NCI-H128 (cell line): Measurements from ENCODE around the gene TMEM225B.
"Not testable (repeated sequence)": the region's sequence is repeated elsewhere in the genome, so short reads cannot be mapped to it uniquely, and the experiment has no call there.

ENCODE experiments used
- DNase-seq: peaks from one replicate; lab custom pipeline; 2025; ENCODE audit not compliant: unreplicated experiment; lab: John Stamatoyannopoulos, UW

Gene TMEM225B

DNA sequence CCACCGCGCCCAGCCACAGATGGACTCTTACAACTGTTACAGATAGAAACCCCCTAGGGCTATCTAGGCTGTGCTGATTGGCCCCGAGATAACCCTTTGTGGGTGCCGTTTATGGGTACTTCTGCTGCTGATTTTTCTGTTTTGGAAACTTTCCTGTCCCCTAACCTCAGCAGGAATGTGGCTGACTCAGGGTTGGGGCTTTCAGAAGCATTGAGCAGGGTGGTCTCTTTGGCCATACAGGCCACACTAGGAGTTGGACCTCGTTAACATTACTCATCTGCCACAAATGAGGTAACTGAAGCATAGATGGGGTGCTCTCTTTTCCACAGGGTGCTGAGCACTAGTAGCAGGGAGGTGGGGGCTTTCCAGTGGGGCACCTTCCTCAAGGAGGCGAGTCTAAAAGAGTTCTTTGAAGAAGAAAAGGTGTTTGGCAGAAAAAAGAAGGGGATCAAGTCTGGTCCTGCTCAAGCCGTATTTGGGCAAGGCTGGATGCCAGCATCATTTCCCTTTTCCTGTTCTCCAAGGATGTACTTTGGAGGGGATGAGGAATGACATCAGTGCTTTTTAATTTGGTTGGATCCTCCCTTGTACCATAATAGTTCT, 25.1 kb downstream of the TMEM225B start:
- no peak for DNase-seq

DNA sequence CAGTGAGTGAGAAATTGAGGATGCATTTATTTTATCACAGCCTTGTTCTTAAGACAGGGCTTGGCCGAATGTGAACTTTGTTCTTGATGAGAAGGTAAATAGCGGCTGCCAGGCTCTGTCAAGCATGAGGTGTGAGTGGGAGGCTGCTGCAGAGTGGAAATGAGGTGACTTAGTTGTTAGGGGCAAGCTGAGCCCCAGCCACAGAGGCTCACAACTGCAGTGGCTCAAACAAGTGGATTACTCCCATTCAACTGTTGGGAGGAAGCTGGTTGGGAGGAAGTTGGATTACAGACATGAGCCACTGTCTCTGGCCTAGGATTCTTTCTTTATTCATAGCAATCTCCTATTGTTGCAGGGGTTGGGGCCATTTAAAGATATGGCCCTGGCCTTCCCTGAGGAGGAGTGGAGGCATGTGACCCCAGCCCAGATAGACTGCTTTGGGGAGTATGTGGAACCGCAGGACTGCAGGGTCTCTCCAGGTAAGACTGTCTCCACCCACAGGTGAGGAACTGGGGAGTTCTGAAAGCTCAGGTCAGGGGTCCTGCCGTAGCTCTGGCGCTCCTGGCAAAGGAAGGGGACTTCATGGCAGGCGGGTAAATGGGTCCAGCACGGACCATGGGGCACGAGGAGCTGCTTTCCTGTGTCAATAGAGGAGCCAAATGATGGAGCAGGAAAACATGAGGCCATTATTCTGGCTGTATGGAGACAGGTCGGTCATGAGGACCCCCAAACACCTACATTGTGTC, 25.8 kb downstream of the TMEM225B start:
- DNase-seq = no peak

DNA sequence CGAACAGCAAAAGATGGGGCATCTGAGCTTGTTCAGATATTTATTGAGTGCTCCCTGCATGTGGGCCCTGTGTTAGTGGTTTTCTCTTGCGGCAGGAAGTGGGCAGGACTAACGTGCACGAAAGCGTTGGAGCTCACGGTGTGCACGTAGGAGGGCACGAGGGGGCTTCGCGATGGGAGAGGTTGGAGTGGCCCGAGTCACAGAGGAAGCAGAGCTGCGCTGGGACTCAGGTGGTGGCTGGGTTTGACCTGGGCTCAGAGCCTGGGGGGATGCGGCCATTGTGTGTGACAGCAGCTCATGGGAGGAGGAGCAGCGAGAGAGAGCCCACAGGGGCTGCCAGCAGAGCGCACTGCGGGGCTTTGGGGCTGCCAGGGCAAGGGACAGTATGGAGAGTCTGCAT, 26.4 kb downstream of the TMEM225B start:
- DNase-seq = no peak

DNA sequence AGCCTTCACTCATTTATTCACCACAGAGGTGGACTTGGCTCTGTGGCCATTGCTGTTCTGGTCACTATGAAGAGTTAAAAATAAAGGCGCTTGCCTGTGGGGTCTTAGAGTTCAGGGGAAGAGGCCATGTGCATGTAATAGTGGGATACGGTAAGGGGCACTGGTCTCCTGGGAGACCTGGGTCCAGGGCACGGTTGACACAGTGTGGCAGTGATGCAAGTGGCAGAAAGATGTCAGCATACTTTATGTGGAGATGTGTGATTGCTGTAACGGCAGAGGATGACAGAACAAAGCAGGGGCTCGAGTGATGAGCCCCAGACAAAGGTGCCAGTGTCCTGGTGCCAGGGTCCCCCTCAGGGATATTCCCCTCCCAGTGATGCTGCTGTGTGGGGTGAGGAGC, 27.3 kb downstream of the TMEM225B start:
- no peak for DNase-seq

DNA sequence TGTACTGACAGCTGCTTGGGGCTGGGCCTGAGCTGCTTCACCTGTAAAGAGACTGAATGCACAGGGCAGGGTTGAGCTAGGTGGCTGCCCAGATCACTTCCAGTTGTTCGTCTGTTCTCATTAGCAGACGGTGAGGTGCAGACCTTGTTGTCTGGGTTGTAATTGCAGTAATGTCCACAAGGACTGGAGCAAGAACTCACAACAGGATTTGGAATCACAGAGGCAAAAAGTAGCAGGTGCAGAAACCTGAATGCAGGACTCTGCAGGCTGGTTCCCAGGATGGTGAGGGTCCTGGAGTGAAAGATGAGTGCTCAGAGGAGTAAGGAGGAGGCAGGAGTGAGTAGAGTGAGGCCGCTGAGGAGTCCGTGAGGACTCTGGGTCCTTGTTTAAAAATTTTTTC, 27.9 kb downstream of the TMEM225B start:
- no peak for DNase-seq

DNA sequence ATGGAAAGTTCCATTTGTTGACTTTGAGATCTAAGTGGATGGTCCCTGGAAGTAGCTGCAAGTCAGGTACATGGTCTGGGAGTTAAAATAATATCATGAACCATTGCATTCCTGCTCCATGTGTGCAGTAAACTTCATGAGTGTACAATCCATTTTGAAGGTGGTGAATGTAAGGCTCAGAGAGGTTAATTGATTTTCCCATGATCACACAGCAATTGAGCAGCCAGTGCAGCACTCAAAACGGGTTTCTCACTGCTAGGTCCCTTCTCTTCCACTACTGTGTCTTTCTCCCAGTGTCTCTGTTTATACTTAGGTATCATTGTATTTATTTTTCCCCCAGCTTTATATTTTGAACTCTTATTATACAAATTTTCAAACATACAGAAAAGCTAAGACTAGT, 28.6 kb downstream of the TMEM225B start:
- no peak for DNase-seq

DNA sequence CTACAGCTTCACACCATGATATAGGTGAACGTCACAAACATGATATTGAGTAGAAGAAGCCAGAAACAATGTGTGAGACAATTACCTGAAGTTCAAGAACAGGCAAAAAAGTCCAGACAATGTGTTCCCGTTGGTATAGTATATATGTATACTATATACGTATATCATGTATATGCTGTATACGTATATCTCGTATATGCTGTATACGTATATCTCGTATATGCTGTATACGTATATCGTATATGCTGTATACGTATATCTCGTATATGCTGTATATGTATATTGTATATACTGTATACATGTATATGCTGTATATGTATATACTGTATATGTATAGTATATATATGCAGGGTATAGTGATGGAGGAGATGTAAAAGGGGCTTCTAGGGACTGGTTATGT, 29.4 kb downstream of the TMEM225B start:
- no peak for DNase-seq

DNA sequence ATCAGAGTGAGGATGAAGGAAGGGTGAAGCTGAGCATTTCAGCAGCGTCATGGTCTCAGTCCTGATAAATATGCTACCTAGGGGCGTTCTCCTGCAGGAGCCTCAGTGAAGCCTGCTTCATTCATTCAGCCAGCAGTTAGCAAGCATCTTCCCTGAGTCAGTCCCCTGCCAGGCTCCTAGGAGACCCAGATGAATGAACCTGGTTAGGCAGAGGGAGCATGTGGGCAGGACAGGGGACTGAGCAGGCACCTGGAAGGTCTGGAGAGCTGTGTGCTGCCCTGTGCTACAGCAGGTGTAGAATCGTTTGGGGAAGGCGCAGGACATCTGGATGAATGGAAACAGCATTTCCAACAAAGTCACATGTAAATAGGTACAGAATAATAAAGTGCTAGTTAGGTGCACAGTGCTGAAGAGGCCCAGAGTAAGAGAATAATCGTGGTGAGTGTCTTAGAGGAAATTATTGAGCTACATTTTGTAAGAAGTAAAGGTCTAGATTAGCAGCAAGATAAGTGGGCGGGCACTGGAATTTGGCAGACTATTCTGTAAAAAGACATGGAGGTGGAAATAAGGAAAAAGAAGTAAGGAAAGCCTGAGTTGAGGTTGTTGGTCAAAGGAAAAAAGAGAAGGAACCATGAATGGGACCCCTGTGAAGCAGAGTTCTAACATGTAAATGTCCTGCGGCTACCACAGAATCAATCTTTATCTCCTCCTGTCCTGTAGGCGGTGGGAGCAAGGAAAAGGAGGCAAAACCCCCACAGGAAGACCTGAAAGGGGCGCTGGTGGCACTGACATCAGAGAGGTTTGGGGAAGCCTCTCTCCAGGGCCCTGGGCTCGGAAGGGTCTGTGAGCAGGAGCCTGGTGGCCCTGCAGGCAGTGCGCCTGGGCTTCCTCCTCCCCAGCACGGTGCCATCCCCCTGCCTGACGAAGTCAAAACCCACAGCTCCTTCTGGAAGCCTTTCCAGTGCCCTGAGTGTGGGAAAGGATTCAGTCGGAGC, 30.7 kb downstream of the TMEM225B start:
- DNase-seq = no peak

DNA sequence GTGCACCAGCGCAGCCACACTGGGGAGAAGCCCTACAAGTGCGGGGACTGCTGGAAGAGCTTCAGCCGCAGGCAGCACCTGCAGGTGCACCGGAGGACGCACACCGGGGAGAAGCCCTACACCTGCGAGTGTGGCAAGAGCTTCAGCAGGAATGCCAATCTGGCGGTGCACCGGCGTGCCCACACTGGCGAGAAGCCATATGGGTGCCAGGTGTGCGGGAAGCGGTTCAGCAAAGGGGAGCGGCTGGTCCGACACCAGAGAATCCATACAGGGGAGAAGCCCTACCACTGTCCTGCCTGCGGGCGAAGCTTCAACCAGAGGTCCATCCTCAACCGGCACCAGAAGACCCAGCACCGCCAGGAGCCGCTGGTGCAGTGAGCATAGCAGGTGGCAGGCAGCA, 31.6 kb downstream of the TMEM225B start:
- DNase-seq = no peak

DNA sequence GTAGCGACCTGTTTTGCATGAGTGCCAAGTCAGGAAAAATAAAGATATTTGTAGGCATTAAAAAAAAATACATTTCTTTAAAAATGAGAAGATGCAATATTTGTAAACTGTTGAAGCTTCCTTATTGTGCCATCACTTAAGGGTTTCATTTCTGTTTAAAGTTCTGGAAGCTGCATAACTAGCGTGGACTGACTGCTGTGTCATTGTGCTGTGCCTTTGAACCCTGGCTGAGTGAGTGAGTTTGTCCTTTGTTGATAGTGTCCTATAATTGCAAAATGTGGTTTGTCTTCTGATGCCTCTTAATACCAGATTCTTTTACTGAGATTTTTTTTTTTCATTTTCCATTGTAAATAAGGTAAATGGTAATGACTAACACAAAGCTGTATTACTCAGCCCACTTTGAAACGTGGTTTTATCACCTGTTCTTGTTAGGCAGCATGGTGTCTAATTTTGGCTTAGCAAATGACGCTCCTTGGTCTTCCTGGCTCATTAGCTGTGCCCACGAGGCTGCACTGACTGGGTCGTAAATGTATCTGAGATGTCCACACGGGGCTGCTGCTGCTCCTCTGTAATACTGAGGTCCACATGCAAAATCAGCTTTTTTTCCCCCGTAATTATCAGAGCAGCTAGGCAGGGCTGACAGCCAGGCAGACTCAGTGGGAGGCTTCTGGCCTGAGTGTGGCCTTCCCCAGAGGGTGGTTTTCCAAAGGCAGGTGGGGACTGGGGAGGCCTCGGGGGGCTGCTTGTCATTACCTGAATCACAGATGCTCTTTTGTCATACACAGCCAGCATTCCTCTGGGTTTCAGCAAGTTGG, 33.4 kb downstream of the TMEM225B start:
- DNase-seq = no peak

DNA sequence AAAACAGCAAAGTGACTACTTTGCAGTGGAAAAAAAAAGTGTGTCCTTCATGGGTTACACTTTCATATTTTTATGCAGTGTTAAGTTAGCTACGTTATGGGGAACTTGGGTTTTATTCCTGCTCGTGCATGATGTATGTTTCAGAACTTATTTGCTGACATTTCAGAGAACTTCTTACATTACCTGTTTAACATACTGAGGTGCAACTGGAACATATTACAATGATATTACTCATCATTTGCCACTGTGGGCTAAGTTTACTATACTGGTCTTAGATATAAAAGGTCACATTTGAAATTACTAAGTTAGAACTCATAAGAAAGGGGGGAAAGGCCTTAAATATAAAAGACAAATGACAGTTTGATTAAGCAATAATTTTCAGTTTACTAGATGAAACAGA, 39.3 kb downstream of the TMEM225B start:
- DNase-seq = not testable (repeated sequence)

DNA sequence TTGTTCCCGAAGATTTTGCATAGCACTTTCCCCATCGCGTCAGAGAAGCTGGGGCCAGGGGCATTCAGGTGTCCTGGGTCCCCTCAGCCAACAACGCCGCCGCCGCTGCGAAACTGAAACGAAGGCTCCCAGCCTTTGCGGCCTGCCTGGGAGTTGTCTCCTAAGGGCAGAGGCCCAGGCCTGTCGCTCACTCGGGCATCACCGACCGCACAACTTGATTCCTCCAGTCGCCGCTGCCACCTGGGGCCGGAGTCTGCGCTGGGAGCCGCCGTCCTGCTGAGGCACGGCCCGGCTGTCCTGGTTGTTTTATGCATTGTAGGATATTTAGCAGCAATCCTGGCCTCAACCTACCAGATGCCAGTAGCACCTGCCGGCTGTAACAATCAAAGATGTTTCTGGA, 40.7 kb downstream of the TMEM225B start:
- DNase-seq = no peak

DNA sequence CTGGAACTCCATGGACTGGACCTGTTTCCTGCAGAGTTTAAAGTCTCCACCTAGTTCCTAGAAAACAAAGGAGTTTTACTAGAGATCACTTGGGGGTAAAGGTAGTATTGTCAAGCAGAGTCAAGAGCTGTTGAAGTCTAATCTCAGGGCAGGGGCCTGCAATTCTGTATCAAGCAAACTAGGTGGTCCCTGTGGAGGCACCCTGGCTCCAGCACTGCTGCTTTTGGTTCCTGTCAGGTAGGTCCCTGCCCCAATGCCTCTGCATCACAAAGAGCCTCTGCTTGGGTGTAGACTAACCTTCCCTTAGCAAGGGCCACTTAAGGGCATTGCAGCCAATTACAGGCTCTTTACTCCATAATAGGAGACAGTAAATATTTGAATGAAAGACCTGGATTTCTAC, 41.2 kb downstream of the TMEM225B start:
- DNase-seq = no peak

DNA sequence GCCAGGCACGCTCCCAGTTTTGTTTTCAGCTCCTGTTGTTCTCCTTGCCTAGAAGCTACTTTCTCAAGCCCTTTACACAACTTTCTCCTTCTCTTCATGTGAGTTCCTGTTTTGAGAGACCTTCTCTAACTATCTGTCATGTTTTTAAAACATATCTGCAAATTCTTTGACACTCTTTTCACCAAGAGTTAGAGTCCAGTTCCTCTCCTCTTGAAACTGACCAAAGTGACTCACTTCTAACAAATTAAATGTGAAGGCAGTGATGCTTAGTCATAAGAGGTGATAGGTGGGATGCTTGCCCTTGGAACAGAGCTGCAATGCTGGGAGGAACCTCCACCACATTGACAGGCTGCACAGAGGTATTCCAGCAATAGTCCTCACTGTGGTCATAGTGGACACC, 44.0 kb downstream of the TMEM225B start:
- DNase-seq = no peak

DNA sequence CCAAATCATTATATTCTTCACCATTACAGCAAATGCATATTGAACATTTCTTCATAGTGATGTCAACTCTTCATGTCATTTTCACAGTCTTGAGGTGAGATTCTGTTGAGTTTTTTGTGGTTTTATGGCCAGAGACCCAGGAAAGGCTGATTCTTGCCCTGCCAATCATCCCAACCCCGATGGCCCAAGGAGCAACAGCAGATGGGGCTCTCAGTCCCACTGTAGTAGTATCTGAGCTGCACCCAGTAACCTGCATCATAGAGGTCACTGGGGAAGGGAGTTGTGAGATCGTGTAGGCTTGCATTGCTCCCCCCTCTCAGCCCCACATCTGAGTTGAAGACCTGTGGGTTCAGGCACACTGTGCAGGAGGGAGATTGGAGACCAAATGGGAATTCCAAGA, 45.4 kb downstream of the TMEM225B start:
- DNase-seq = no peak

DNA sequence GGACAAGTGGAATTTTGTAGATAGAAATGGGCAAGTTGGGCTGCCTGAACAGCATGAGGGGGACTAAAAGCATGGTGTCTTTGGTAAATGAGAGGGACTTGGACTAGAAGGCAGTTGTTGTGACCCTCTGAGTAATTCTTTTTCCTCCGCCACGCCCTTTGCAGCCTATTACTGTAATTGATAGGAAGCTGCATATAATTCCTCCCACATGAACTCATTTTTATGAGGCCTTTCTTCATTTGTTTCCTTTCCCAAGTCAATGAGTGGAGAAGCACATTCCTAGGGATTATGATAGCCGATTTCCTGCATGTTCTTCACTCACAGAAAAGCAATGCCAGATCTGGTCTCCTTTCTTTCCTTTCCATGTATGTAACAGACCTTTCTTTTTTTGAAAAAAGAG, 46.4 kb downstream of the TMEM225B start:
- no peak for DNase-seq

DNA sequence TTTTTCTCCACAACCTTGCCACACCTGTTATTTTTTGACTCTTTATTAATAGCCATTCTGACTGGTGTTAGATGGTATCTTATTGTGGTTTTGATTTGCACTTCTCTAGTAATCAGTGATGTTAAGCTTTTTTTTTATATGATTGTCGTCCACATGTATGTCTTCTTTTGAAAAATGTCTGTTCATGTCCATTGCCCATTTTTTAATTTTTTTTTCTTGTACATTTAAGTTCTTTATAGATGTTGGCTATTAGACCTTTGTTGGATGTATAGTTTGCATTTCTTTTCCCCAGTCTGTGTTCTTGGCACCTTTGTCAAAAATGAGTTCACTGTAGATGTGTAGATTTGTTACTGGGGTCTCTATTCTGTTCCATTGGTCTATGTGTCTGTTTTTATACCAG, 47.5 kb downstream of the TMEM225B start:
- DNase-seq = no peak

DNA sequence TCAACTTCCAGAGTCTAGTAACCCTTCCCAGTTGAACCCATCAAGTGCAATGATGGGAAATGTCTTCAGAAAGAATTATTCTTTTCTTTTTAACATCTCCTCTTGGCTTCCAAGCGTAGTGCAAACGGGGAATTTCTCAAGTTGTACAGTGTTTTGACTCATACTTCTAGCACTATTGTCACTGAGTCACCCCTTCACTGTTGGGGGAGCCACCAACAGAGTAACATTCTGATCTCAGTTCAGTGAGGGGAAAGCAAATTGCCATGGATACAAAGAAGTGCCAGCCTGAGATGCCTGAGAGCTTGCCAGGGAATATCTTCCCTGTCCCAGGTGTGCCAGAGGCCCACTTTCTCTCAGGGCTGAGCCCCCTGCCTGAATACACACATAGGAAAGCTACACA, 50.8 kb downstream of the TMEM225B start:
- no peak for DNase-seq

DNA sequence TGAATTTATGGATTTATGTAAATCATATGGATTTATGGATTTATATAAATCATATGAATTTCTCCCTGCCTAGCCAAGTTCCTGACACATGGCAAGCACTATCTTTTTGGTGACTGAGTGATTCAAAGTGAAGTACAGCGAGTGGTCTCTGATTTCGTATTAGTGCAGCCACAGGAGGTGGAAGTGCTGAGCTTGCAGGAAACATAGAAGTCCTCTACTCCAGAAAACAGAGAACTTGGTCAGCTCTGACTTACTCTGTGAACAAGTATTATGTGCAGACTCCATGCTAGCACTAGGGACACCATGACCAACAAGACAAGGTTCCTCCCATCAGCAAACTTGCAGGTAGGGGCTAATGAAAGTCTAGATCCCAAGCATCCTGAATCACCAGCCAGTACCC, 53.2 kb downstream of the TMEM225B start:
- no peak for DNase-seq

DNA sequence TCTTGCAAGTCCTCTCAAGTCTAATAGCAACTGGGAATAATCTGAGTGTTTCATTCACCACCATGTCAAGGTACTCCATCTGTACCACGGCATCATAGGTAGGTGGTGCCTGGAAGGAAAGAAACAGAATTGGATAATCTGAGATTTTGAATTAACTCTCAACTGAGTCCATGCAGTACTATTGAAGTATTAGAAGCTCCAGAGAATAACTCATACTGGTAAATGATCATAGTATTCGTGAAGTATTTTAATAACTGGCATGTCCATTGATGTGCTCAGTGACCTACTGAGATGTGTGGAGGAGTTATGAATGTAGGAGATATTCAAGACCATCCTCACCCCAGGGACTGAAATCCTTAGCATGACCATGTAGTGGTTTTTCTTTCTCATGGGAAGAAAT, 54.6 kb downstream of the TMEM225B start:
- no peak for DNase-seq

DNA sequence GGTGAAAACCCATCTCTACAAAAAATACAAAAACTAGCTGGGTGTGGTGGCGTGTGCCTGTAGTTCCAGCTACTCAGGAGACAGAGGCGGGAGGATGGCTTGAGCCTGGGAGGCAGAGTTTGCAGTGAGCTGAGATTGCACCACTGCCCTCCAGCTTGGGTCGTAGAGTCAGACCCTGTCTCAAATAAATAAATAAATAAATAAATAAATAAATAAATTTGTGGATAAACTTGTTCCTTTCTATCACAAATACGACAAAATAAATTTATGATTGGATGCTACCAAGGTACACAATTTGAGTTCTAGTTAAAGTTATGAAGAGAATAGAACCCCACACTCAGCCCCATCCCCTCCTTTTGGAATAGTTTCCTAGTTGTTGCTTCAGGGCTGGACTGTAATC, 55.2 kb downstream of the TMEM225B start:
- not testable (repeated sequence) for DNase-seq
